ENCODE results near the gene SPCS2.

- no peak for TF ChIP-seq CTCF (IDR thresholded peaks at IDR 0.05)
- no peak for TF ChIP-seq POLR2A (IDR thresholded peaks at IDR 0.05)
These were observed 4.4 kb downstream of the SPCS2 start for GRCh38 chr11:74953451-74953850.
